HFFc6 (cell line): ENCODE measurements around the gene SRI. TPM values are rescaled to one million over a fixed set of nuclear protein-coding genes. Genes with fewer than 3 reads are reported as not detected.
"Not testable (repeated sequence)": the region's sequence is repeated elsewhere in the genome, so short reads cannot be mapped to it uniquely, and the experiment has no call there.

Experiments
- DNase-seq: peaks from one replicate; pipeline ENCODE4 v3.0.0-alpha.2; 2018
- H3K27ac Mint-ChIP-seq: 2 replicates; pipeline ENCODE4 v1.8.0; 2020; ENCODE audit warnings: mild to moderate bottlenecking, mixed read lengths
- H3K27me3 Mint-ChIP-seq: 2 replicates; pipeline ENCODE4 v1.8.0; 2021; ENCODE audit warnings: mild to moderate bottlenecking, moderate library complexity, mixed read lengths; ENCODE audit not compliant: insufficient read depth
- H3K36me3 Mint-ChIP-seq: 2 replicates; pipeline ENCODE4 v1.8.0; 2021; ENCODE audit warnings: low read depth, mixed read lengths
- H3K4me1 Mint-ChIP-seq: 2 replicates; pipeline ENCODE4 v1.8.0; 2020; ENCODE audit warnings: low read depth, mixed read lengths
- H3K4me3 Mint-ChIP-seq: 2 replicates; pipeline ENCODE4 v1.8.0; 2020; ENCODE audit warnings: mild to moderate bottlenecking, moderate library complexity, mixed read lengths
- H3K9me3 Mint-ChIP-seq: 2 replicates; pipeline ENCODE4 v1.8.0; 2020; ENCODE audit warnings: mild to moderate bottlenecking, mixed read lengths
- long read RNA-seq: library from polyadenylated mRNA; unstranded; transcript quantifications from one replicate; pipeline ENCODE4 v2.0.0, GENCODE V29; 2019
- total RNA-seq, 6 experiments: library from RNA; stranded (reverse); fragmentation: NEBNext Ultra II Directional; extraction: Animal tissue kit (Norgen Biotek cat#: 25700); gene quantifications; 2 replicates in 1 of 6; 3 replicates in 5 of 6; pipeline ENCODE4 v1.2.3, GENCODE V29; 2021
- TF ChIP-seq, protein P1 (sequence below): fragments of 200-600 bp; sonication (generic); IDR thresholded peaks from 2 replicates; pipeline ENCODE4 v1.5.0; 2021; ENCODE audit warnings: antibody characterized with exemption, mild to moderate bottlenecking

Gene SRI, protein sequence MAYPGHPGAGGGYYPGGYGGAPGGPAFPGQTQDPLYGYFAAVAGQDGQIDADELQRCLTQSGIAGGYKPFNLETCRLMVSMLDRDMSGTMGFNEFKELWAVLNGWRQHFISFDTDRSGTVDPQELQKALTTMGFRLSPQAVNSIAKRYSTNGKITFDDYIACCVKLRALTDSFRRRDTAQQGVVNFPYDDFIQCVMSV
- 100 to 1,000 TPM; 113 to 133 (median 123) TPM for total RNA-seq
- long read RNA-seq, transcript SRI-201 (8 exons, 2,010 nt): major isoform, 143 of 158 reads
- long read RNA-seq, partial matches to known transcripts: 3 of 158 reads
- long read RNA-seq, other reads (novel, unspliced or antisense): 12 of 158 reads

DNA sequence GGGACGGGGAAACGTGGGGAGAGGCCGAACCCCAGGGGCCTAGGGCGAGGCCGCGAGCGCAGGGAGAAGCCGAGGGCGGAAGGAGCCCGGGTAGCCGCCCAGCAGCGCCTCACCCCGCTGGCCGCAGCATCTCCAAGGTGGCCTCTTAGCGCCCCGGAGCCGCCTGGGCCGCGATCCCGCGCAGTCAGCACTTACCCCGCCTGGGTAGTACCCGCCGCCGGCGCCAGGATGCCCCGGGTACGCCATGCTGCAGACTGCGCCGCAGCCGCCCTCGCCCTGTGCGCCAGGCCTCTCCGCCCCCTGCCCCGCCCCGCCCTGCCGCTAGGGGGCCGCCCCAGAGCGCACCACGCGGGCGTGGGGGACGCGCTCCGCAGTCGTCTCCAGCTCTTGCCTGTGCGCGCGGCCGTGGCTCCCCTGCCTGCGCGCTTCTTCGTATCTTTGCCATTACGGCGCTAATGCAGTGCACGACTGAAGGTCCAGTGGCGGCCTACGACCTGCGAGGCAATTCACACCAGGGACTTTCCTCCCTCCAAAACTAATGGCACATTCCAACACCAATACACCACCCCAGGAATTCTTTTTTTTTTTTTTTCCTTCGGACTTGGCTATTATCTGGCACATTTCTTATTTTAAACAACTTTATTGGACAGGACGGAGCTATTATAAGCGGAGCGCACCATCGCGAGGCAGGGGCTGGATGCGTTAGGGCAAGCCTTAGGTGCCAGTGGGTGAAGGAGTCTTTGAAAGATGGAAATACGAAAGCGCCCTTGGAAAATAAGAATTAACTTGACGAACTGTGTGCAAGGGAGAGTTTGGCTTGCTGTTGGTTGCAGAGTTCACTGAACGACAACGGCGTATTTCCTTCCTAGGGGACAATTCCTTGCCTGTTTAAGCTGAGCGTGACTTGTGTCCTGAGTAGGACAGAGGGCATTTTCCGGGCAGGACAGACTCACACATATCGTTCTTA, at the start of gene SRI:
TSS of gene SRI (minus strand) at position 258 of the 967 bp plus-strand sequence. CDS start at position 246, 12 bp downstream.
- Mint-ChIP-seq H3K27me3 (peaks cover 2% of the 10 kb centered on the region), H3K36me3 (no peaks in the 10 kb centered on the region), H3K27ac (peak within 1 kb of the TSS; percentile 95), H3K4me3 (peak within 1 kb of the TSS; percentile 94), H3K4me1 (peaks cover 31% of the 10 kb centered on the region), H3K9me3 (no peaks in the 10 kb centered on the region)
- TF ChIP-seq, protein P1, sequence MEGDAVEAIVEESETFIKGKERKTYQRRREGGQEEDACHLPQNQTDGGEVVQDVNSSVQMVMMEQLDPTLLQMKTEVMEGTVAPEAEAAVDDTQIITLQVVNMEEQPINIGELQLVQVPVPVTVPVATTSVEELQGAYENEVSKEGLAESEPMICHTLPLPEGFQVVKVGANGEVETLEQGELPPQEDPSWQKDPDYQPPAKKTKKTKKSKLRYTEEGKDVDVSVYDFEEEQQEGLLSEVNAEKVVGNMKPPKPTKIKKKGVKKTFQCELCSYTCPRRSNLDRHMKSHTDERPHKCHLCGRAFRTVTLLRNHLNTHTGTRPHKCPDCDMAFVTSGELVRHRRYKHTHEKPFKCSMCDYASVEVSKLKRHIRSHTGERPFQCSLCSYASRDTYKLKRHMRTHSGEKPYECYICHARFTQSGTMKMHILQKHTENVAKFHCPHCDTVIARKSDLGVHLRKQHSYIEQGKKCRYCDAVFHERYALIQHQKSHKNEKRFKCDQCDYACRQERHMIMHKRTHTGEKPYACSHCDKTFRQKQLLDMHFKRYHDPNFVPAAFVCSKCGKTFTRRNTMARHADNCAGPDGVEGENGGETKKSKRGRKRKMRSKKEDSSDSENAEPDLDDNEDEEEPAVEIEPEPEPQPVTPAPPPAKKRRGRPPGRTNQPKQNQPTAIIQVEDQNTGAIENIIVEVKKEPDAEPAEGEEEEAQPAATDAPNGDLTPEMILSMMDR: peak; percentile 99
- DNase-seq: peak; percentile 79

DNA sequence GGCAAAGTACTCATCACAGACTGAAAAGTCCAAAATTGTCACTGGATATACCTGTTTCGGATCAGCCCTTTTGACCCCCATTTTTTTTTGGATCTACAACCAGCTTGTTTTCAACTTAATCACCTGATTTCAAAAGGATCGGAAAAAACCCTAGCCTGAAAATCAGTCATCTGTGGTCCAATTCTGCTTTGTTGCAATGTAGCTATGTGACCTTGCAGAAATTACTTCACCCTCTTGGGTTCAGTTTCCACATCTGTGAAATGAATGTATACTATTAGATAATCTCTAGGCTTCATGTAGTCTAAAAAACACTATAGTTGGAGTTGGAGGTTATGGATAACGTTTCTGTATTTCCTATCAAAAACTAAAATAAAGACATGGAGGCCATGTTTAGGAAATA, 49.7 kb upstream of the SRI start:
- peaks cover 10% of the 10 kb centered on the region; the same call in 1 of the 2 replicates for H3K9me3 Mint-ChIP-seq
- H3K4me1 Mint-ChIP-seq: no peaks in the 10 kb centered on the region
- no peak for DNase-seq
- H3K36me3 Mint-ChIP-seq: no peaks in the 10 kb centered on the region; the same call in 1 of the 2 replicates
- no peaks in the 10 kb centered on the region for H3K27me3 Mint-ChIP-seq
- TF ChIP-seq, protein P1: no peak
- no peak overlapping the region for H3K4me3 Mint-ChIP-seq
- no peak overlapping the region for H3K27ac Mint-ChIP-seq

DNA sequence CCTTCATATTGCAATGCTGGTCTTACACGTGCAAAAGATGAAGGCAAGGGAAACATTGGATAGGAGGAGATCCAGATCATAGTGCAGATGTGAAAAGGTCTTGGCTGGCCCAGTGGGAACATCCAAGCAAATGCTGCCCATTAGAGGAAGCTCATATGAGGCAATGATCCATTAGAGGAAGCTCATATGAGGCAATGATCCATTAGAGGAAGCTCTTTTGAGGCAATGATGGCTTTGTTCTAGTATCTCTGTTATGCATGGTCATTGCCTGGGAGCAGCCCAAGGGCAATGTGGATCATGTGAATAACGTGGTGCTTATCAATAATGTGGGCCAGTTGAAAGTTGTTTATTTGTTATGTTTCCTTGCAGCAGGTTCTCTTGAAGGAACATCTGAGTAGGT, 49.0 kb upstream of the SRI start:
- TF ChIP-seq, protein P1: no peak
- Mint-ChIP-seq H3K4me3 (no peak overlapping the region), H3K9me3 (peaks cover 10% of the 10 kb centered on the region; the same call in 1 of the 2 replicates), H3K27ac (no peak overlapping the region), H3K27me3 (no peaks in the 10 kb centered on the region), H3K4me1 (no peaks in the 10 kb centered on the region), H3K36me3 (no peaks in the 10 kb centered on the region; the same call in 1 of the 2 replicates)
- DNase-seq: no peak

DNA sequence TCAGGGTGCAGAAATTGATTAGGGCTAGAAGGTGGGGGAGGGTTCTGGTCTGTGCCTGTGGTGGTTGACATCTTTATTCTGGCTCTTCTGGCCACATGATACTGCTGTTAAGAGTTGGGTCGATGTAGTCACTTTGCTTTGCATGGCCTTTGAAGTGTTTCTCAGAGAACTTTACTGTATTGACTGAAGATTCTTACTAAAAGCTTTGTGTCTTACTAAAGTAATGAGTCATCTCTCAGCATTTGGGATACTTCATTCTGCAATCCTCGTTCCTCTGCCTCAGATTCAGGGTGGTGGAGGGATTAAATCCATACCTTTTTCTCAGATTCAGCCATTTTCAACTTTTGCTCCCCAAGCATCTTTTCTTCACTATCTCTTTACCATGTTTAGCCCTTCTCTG, 48.2 kb upstream of the SRI start:
- no peaks in the 10 kb centered on the region; the same call in 1 of the 2 replicates for H3K36me3 Mint-ChIP-seq
- TF ChIP-seq, protein P1: no peak
- peaks cover 10% of the 10 kb centered on the region; the same call in 1 of the 2 replicates for H3K9me3 Mint-ChIP-seq
- no peak for DNase-seq
- H3K27ac Mint-ChIP-seq: no peak overlapping the region
- H3K4me1 Mint-ChIP-seq: no peaks in the 10 kb centered on the region
- no peak overlapping the region for H3K4me3 Mint-ChIP-seq
- H3K27me3 Mint-ChIP-seq: no peaks in the 10 kb centered on the region

DNA sequence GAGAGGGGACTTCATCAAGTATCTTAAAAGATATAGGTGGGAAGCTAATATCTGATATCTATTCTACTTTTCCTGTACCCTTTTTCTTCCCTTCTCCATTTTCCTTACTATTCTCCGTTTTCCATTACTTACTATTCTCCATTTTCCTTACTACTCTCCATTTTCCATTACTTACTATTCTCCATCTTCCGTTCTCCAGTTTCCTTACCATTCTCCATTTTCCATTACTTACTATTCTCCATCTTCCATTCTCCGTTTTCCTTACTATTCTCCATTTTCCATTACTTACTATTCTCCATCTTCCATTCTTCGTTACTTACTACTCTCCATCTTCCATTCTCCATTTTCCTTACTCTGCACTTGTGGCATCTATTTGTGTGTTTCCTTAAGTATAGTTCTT, 47.6 kb upstream of the SRI start:
- H3K9me3 Mint-ChIP-seq: peaks cover 10% of the 10 kb centered on the region; the same call in 1 of the 2 replicates
- TF ChIP-seq, protein P1: no peak
- no peaks in the 10 kb centered on the region for H3K27me3 Mint-ChIP-seq
- H3K36me3 Mint-ChIP-seq: no peaks in the 10 kb centered on the region; the same call in 1 of the 2 replicates
- no peak overlapping the region for H3K27ac Mint-ChIP-seq
- DNase-seq: no peak
- no peak overlapping the region for H3K4me3 Mint-ChIP-seq
- H3K4me1 Mint-ChIP-seq: no peaks in the 10 kb centered on the region

DNA sequence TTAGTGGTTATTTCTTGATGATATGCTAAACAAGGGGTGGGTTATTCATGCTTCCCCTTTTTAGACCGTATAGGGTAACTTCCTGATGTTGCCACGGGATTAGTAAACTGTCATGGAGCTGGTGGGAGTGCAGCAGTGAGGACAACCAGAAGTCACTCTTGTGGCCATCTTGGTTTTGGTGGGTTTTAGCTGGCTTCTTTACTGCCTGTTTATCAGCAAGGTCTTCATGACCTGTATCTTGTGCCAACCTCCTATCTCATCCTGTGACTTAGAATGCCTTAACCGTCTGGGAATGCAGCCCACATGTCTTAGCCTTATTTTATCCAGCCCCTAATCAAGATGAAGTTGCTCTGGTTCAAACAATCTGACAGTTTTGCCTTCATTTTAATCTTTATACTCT, 45.1 kb upstream of the SRI start:
- H3K36me3 Mint-ChIP-seq, H3K27me3 Mint-ChIP-seq, DNase-seq, H3K27ac Mint-ChIP-seq, H3K4me3 Mint-ChIP-seq, H3K4me1 Mint-ChIP-seq: not testable (repeated sequence)
- peaks cover 10% of the 10 kb centered on the region; the same call in 1 of the 2 replicates for H3K9me3 Mint-ChIP-seq
